Activated CD8-positive, alpha-beta T cell treated with anti-CD3 and anti-CD28 coated beads for 36 hours (primary cell): ENCODE results near the gene GRK6. TPM values are rescaled to one million over a fixed set of nuclear protein-coding genes. Genes with fewer than 3 reads are reported as not detected.

Experiments
- ATAC-seq: fragments of 200-7000 bp; cut with Tn5 transposase; one replicate; pipeline ENCODE4 v1.10.0; 2021; ENCODE audit warnings: mild to moderate bottlenecking, moderate library complexity
- CTCF ChIA-PET: fragments of 350-600 bp; sonication (Branson Sonifier 250); formaldehyde crosslinking; loops from one replicate; lab custom pipeline; 2021; ENCODE audit warnings: antibody characterized with exemption; lab: Charles Lee
- POLR2A ChIA-PET: fragments of 350-600 bp; sonication (Branson Sonifier 250); formaldehyde crosslinking; loops from one replicate; lab custom pipeline; 2021; ENCODE audit warnings: antibody characterized with exemption; lab: Charles Lee
- DNase-seq: peaks from one replicate; pipeline ENCODE4 v3.0.0-alpha.2; 2020
- H3K27ac Mint-ChIP-seq: one replicate; pipeline ENCODE4 v1.8.0; 2021; ENCODE audit warnings: mild to moderate bottlenecking, mixed read lengths
- H3K27me3 Mint-ChIP-seq: one replicate; pipeline ENCODE4 v1.8.0; 2021; ENCODE audit warnings: mixed read lengths
- H3K36me3 Mint-ChIP-seq: one replicate; pipeline ENCODE4 v1.8.0; 2021; ENCODE audit warnings: low read depth, mixed read lengths
- H3K4me1 Mint-ChIP-seq: one replicate; pipeline ENCODE4 v1.8.0; 2021; ENCODE audit warnings: low read depth, mixed read lengths
- H3K4me3 Mint-ChIP-seq: one replicate; pipeline ENCODE4 v1.8.0; 2021; ENCODE audit warnings: mild to moderate bottlenecking, moderate library complexity, mixed read lengths
- H3K9me3 Mint-ChIP-seq: one replicate; pipeline ENCODE4 v1.8.0; 2021; ENCODE audit warnings: mixed read lengths
- intact Hi-C: fragments of 100-400 bp; cut with micrococcal nuclease; formaldehyde crosslinking; loops from one replicate; pipeline ENCODE4 v1.10.0; 2022
- total RNA-seq, 2 experiments: library from RNA; stranded (reverse); gene quantifications; one replicate each; pipeline ENCODE4 v1.2.3, GENCODE V29; 2021
- TF ChIP-seq, protein P1 (sequence below): fragments of 200-600 bp; IDR thresholded peaks from one replicate; pipeline ENCODE4 v1.8.0; 2022; ENCODE audit warnings: antibody characterized with exemption, mild to moderate bottlenecking

The GRK6 gene
- total RNA-seq, 2 experiments from 2014 or later = 133 to 137 TPM

- TF ChIP-seq, protein P1, sequence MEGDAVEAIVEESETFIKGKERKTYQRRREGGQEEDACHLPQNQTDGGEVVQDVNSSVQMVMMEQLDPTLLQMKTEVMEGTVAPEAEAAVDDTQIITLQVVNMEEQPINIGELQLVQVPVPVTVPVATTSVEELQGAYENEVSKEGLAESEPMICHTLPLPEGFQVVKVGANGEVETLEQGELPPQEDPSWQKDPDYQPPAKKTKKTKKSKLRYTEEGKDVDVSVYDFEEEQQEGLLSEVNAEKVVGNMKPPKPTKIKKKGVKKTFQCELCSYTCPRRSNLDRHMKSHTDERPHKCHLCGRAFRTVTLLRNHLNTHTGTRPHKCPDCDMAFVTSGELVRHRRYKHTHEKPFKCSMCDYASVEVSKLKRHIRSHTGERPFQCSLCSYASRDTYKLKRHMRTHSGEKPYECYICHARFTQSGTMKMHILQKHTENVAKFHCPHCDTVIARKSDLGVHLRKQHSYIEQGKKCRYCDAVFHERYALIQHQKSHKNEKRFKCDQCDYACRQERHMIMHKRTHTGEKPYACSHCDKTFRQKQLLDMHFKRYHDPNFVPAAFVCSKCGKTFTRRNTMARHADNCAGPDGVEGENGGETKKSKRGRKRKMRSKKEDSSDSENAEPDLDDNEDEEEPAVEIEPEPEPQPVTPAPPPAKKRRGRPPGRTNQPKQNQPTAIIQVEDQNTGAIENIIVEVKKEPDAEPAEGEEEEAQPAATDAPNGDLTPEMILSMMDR = no peak
- no peak for ATAC-seq
- no peaks in the 10 kb centered on the region for H3K27me3 Mint-ChIP-seq
- peak; percentile 34 for DNase-seq
- H3K4me3 Mint-ChIP-seq = peak overlapping the region; percentile 80
- H3K9me3 Mint-ChIP-seq = no peaks in the 10 kb centered on the region
- intact Hi-C loops = no loop called here
- H3K27ac Mint-ChIP-seq = peak overlapping the region; percentile 91
- peaks cover 49% of the 10 kb centered on the region for H3K36me3 Mint-ChIP-seq
- ChIA-PET CTCF (interaction anchor here (0.9 to 5.1 kb wide), 12 partner anchors 8 to 161 kb away, joined by 3 to 24 read pairs (median 6); partner anchors contain the start of genes PDLIM7 and TMED9), POLR2A (interaction anchor here (0.6 to 22.8 kb wide), 13 partner anchors 9 to 161 kb away, joined by 3 to 294 read pairs (median 4); partner anchors contain the start of genes PDLIM7, PRR7 and RGS14)
- peaks cover 41% of the 10 kb centered on the region for H3K4me1 Mint-ChIP-seq
These were observed 44.5 kb downstream of the GRK6 start for GRCh38 chr5:177470759-177471536.

DNA sequence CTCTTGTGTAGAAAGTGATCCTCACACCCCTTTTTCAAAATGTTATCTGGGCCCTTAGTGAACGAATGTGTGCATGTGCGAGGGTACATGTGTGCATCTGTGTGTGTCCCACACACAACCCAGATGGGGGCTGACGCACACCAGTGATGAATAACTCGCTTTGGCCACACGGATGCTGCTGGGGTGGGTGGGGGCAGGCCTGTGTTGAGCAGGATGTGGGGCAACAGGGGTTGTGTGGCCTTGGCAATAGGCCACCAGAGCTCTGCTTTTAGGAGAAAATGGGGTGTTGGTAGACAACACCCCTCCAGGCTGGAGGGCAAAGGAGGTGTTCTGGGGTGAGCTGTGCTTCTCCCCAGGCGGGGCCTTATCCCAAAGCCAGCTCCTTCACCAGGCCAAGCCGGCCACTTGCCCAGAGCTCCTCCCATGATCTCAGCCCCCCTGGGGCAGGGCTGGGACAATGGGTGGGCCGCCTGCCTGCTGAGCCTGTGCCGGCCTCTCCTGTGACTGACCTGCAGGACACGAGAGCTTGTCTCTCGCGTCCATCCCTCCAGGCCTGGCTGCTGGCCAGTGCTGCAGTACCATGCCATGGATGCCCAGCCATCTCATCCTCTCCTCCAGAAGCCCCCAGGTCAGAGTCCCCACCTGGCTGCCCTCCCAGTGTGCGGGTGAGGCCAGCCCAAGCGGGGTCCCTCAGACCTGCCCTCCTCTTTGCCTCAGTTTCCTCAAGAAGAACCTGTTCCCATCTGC, 45.3 kb downstream of the GRK6 start:
- Mint-ChIP-seq H3K9me3 (no peaks in the 10 kb centered on the region), H3K27ac (peak overlapping the region; percentile 91), H3K4me1 (peaks cover 48% of the 10 kb centered on the region), H3K4me3 (peak overlapping the region; percentile 80), H3K27me3 (no peaks in the 10 kb centered on the region), H3K36me3 (peaks cover 41% of the 10 kb centered on the region)
- intact Hi-C loops = no loop called here
- peak; percentile 91 for DNase-seq
- POLR2A ChIA-PET = interaction anchor here (0.6 to 22.8 kb wide), 14 partner anchors 8 to 162 kb away, joined by 3 to 294 read pairs (median 4); partner anchors contain the start of genes PDLIM7, PRR7 and RGS14
- TF ChIP-seq, protein P1 = no peak
- ATAC-seq = peak; percentile 64
- CTCF ChIA-PET = interaction anchor here (1.1 to 5.1 kb wide), 10 partner anchors 8 to 121 kb away, joined by 3 to 24 read pairs (median 7); partner anchors contain the start of gene TMED9

DNA sequence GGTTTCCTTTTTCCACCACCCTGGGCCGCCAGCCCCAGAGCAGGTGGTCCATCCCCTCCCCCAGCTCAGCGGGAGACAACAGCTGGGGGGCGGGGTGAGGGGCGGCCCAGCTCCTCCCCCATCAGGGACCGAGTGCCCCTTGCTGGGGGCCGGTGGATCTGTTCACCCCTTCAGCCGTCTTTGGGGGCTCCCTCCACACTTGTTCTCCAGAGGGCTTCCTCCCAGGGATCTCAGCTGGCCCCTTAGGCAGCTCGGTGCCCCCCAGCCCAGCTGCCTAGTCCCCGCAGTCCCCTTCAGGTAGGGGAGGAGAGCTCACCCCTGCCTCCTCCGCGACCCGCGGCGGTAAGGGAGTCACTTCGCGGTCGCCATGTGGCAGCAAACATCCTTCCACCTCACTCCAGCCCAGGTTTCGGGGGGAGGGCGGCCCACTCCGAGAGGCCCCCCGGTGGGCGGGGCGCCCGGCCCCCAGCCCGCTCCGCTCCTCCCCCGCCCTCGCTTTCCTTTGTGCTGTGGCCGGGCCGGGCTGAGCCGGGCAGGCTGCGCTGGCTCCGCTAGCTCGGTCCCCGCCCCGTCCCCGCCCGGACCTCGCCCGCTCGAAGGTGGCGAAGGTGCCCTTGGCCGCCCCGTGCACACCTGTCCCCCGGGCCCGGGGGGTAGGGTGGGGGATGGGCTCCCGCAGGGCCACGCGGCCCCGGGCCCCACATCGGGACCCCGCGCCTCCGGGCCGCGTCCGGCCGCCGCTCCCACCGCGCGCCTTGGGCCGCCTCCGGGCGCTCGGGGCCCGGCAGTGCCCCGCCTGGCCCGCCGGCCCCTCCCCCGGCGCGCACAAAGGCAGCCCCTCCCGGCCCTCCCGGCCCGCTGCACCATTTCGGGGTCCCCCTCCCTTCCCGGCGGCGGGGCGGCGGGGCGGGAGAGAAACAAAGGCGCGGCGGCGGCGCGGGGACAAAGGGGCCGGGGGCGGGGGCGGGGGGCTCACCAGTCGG, 46.3 kb downstream of the GRK6 start:
- DNase-seq = peak; percentile 91
- no peaks in the 10 kb centered on the region for H3K9me3 Mint-ChIP-seq
- peak overlapping the region; percentile 91 for H3K27ac Mint-ChIP-seq
- peak overlapping the region; percentile 80 for H3K4me3 Mint-ChIP-seq
- peak; percentile 65 for ATAC-seq
- ChIA-PET CTCF (interaction anchor here (1.1 to 5.1 kb wide), 9 partner anchors 9 to 82 kb away, joined by 3 to 24 read pairs (median 7); no protein-coding TSS in a partner anchor), POLR2A (interaction anchor here (1.0 to 22.8 kb wide), 13 partner anchors 7 to 163 kb away, joined by 3 to 294 read pairs (median 4); partner anchors contain the start of genes PDLIM7 and PRR7)
- H3K27me3 Mint-ChIP-seq = no peaks in the 10 kb centered on the region
- TF ChIP-seq, protein P1 = no peak
- intact Hi-C loops = no loop called here
- peaks cover 31% of the 10 kb centered on the region for H3K36me3 Mint-ChIP-seq
- H3K4me1 Mint-ChIP-seq = peaks cover 53% of the 10 kb centered on the region

- Mint-ChIP-seq H3K27ac (peak within 1 kb of the TSS; percentile 82), H3K4me1 (peaks cover 60% of the 10 kb centered on the region), H3K9me3 (no peaks in the 10 kb centered on the region), H3K4me3 (peak within 1 kb of the TSS; percentile 80), H3K27me3 (no peaks in the 10 kb centered on the region), H3K36me3 (peaks cover 26% of the 10 kb centered on the region)
- CTCF ChIA-PET = interaction anchor here (1.3 to 2.5 kb wide), 6 partner anchors 10 to 70 kb away, joined by 4 to 20 read pairs (median 11); no protein-coding TSS in a partner anchor
- TF ChIP-seq, protein P1 = no peak
- DNase-seq (peak; percentile 54), ATAC-seq (peak; percentile 35)
- intact Hi-C loops = no loop called here
- POLR2A ChIA-PET = interaction anchor here (1.0 to 22.8 kb wide), 6 partner anchors 8 to 112 kb away, joined by 3 to 294 read pairs (median 4); partner anchors contain the start of genes PDLIM7 and PRR7
These were observed 47.0 kb downstream of the GRK6 start, which contains the start of gene DBN1 for GRCh38 chr5:177473443-177474001. TSS of gene DBN1 (minus strand) at chr5:177473634. CDS start at chr5:177473521, 113 bp downstream.
